ENCODE data around the gene MT1G. TPM values are rescaled to one million over a fixed set of nuclear protein-coding genes. Genes with fewer than 3 reads are reported as not detected.

Gene MT1G
- total RNA-seq, 4 donors from 2014 or later = 21.0 to 1,835 (median 81.0) TPM

DNA sequence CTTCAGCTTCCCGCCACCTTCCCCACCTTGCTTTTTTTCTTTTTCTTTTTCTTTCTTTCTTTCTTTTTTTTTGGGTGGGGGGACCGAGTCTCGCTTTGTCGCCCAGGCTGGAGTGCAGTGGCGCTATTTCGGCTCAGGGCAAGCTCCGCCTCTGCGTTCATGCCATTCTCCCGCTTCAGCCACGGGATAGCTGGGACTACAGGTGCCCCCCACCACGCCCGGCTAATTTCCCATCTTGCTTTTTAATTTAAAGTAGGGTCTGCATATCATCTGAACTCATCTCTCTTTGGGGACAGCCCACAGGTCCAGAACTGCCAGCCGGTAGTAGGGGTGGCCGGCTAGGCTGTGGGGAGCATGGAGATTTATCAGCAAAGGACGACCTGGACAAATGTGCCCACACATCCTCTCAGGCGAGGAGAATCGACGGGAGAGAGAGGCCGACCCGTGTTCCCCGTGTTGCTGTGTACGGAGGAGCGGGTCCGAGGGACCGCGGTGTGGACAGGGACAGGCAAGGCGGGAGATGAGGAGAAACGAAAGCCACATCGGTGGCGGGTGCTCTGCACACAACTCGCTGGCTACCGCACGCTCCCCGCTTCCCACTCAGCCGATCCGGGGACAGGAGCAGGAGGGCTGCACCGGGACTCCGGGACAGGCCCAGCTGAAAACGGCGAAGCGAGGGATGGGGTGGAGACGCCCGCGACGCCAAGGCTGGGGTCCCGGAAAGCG is 33.0 kb downstream of the MT1G start:
- H3K36me3 ChIP-seq = no peaks in the 10 kb centered on the region
- peak overlapping the region in 1 of 4 donors; percentile 27 for H3K4me3 ChIP-seq
- H3K4me1 ChIP-seq = peaks cover 14 to 44% (median 29%) of the 10 kb centered on the region in 4 donors
- in situ Hi-C loops (cut with MboI; ENCODE audit: low pct_ligation_motif_present in 1 of 4, low pct_unique_long_range_greater_than_20kb in 1 of 4, low sequenced_read_pairs in 3 of 4) (no loop called here), intact Hi-C loops (cut with DNase I; ENCODE audit: low total_unique reads) (no loop called here)
- TF ChIP-seq EP300 (IDR thresholded peaks at IDR 0.05; ENCODE audit: low read depth) (no peak), POLR2A (IDR thresholded peaks at IDR 0.05) (no peak), POLR2AphosphoS5 (IDR thresholded peaks at IDR 0.05) (no peak)
- TF ChIP-seq, protein P1, sequence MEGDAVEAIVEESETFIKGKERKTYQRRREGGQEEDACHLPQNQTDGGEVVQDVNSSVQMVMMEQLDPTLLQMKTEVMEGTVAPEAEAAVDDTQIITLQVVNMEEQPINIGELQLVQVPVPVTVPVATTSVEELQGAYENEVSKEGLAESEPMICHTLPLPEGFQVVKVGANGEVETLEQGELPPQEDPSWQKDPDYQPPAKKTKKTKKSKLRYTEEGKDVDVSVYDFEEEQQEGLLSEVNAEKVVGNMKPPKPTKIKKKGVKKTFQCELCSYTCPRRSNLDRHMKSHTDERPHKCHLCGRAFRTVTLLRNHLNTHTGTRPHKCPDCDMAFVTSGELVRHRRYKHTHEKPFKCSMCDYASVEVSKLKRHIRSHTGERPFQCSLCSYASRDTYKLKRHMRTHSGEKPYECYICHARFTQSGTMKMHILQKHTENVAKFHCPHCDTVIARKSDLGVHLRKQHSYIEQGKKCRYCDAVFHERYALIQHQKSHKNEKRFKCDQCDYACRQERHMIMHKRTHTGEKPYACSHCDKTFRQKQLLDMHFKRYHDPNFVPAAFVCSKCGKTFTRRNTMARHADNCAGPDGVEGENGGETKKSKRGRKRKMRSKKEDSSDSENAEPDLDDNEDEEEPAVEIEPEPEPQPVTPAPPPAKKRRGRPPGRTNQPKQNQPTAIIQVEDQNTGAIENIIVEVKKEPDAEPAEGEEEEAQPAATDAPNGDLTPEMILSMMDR (IDR thresholded peaks at IDR 0.05) = no peak
- WGBS, 2 donors (ENCODE audit: low coverage in 1 of 2) = 43 to 62% methylated on average over 7 to 45 of the region's 47 CpGs
- peaks cover 81% of the 10 kb centered on the region for H3K27me3 ChIP-seq
- DNase-seq = no peak
- no peak overlapping the region for H3K27ac ChIP-seq
- H3K9me3 ChIP-seq = no peaks in the 10 kb centered on the region

- intact Hi-C loops (cut with DNase I; ENCODE audit: low total_unique reads) (no loop called here), in situ Hi-C loops (cut with MboI; ENCODE audit: low pct_ligation_motif_present in 1 of 4, low pct_unique_long_range_greater_than_20kb in 1 of 4, low sequenced_read_pairs in 3 of 4) (no loop called here)
- Histone ChIP-seq H3K36me3 (no peaks in the 10 kb centered on the region), H3K27me3 (peaks cover 69% of the 10 kb centered on the region), H3K4me1 (peaks cover 6 to 36% (median 26%) of the 10 kb centered on the region in 4 donors), H3K4me3 (peak overlapping the region in 1 of 4 donors; percentile 58), H3K27ac (no peak overlapping the region), H3K9me3 (no peaks in the 10 kb centered on the region)
- no peak for DNase-seq
- TF ChIP-seq POLR2A (IDR thresholded peaks at IDR 0.05) = no peak
- no peak for TF ChIP-seq POLR2AphosphoS5 (IDR thresholded peaks at IDR 0.05)
- TF ChIP-seq, protein P1 (IDR thresholded peaks at IDR 0.05) = no peak
- no peak for TF ChIP-seq EP300 (IDR thresholded peaks at IDR 0.05; ENCODE audit: low read depth)
- WGBS, 2 donors (ENCODE audit: low coverage in 1 of 2) = 43 to 70% methylated on average over 1 to 7 of the region's 7 CpGs
These were observed 34.3 kb downstream of the MT1G start for GRCh38 chr16:56633535-56633934.

DNA sequence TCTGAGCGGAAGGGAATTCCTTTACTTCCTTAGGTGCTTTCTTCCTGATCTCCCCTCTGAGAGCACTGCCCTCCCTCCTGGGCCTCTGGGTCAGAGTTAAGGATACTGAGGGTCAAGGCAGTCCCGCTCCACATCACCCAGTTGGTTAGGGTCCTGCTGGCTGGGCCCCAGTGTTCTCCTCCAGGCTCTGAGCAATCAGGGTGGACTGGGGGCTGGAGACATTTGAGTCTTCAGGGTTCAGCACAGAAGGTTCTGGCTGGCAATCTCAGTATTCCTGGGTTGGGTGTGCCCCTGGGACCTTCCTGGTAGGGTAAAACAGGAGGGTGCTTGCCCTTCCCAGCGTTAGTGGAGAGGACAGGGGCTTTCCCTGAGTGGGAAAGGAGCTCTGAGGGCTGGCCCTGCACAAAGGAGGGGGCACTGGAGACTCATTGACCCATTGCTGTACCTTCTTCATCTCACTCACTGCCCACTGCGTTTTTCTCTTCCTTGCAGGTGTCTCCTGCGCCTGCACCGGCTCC is 35.0 kb downstream of the MT1G start:
- H3K27me3 ChIP-seq = peaks cover 63% of the 10 kb centered on the region
- peak overlapping the region; percentile 18 to 58 (median 45) for H3K4me3 ChIP-seq
- no peaks in the 10 kb centered on the region for H3K9me3 ChIP-seq
- DNase-seq = no peak
- intact Hi-C loops (cut with DNase I; ENCODE audit: low total_unique reads) = loop anchor here (1.0 kb wide), 1 partner anchor 25 kb away; the partner anchor contains the start of gene MT2A
- in situ Hi-C loops (cut with MboI; ENCODE audit: low pct_ligation_motif_present in 1 of 4, low pct_unique_long_range_greater_than_20kb in 1 of 4, low sequenced_read_pairs in 3 of 4) = no loop called here
- WGBS, 2 donors (ENCODE audit: low coverage in 1 of 2) = 61% methylated on average over 6 of the region's 6 CpGs; no CpG with 5 or more reads in 1 of the 2 donors
- H3K4me1 ChIP-seq = peaks cover 6 to 30% (median 19%) of the 10 kb centered on the region in 4 donors
- peak overlapping the region; percentile 53 to 74 (median 59) for H3K27ac ChIP-seq
- TF ChIP-seq, protein P1 (IDR thresholded peaks at IDR 0.05) = no peak
- TF ChIP-seq EP300 (IDR thresholded peaks at IDR 0.05; ENCODE audit: low read depth) (no peak), POLR2AphosphoS5 (IDR thresholded peaks at IDR 0.05) (no peak), POLR2A (IDR thresholded peaks at IDR 0.05) (no peak)
- H3K36me3 ChIP-seq = no peaks in the 10 kb centered on the region

GRCh38 chr16:56632156-56632847 is 35.6 kb downstream of the MT1G start, which contains the start of gene MT1M:
Gene MT1M (plus strand): TSS chr16:56632659. CDS start chr16:56632732, 73 bp downstream.
- Histone ChIP-seq H3K4me1 (peaks cover 6 to 28% (median 17%) of the 10 kb centered on the region in 4 donors), H3K27me3 (peaks cover 57% of the 10 kb centered on the region), H3K9me3 (no peaks in the 10 kb centered on the region), H3K27ac (peak within 1 kb of the TSS; percentile 53 to 74 (median 59)), H3K4me3 (peak within 1 kb of the TSS; percentile 18 to 58 (median 45)), H3K36me3 (no peaks in the 10 kb centered on the region)
- intact Hi-C loops (cut with DNase I; ENCODE audit: low total_unique reads) = loop anchor here (1.0 kb wide), 1 partner anchor 24 kb away; the partner anchor contains the start of gene MT2A
- TF ChIP-seq, protein P1 (IDR thresholded peaks at IDR 0.05) = no peak
- TF ChIP-seq POLR2A (IDR thresholded peaks at IDR 0.05) (peak; percentile 81), EP300 (IDR thresholded peaks at IDR 0.05; ENCODE audit: low read depth) (peak; percentile 93), POLR2AphosphoS5 (IDR thresholded peaks at IDR 0.05) (peak; percentile 65 to 82 (median 66))
- 10% methylated on average over 37 of the region's 61 CpGs; no CpG with 5 or more reads in 1 of the 2 donors for WGBS, 2 donors (ENCODE audit: low coverage in 1 of 2)
- peak; percentile 43 for DNase-seq
- in situ Hi-C loops (cut with MboI; ENCODE audit: low pct_ligation_motif_present in 1 of 4, low pct_unique_long_range_greater_than_20kb in 1 of 4, low sequenced_read_pairs in 3 of 4) = no loop called here
